SH-SY5Y (cell line): ENCODE data around the gene DNAAF5.

Source experiments
- GATA2 ChIP-seq: IDR thresholded peaks from 2 replicates; pipeline ENCODE4 v1.6.1; 2011; ENCODE audit warnings: mild to moderate bottlenecking, low read depth, low read length
- GATA3 ChIP-seq: IDR thresholded peaks from 2 replicates; pipeline ENCODE4 v1.6.1; 2011; ENCODE audit warnings: low read depth, mild to moderate bottlenecking, low read length, moderate library complexity

Gene DNAAF5

DNA sequence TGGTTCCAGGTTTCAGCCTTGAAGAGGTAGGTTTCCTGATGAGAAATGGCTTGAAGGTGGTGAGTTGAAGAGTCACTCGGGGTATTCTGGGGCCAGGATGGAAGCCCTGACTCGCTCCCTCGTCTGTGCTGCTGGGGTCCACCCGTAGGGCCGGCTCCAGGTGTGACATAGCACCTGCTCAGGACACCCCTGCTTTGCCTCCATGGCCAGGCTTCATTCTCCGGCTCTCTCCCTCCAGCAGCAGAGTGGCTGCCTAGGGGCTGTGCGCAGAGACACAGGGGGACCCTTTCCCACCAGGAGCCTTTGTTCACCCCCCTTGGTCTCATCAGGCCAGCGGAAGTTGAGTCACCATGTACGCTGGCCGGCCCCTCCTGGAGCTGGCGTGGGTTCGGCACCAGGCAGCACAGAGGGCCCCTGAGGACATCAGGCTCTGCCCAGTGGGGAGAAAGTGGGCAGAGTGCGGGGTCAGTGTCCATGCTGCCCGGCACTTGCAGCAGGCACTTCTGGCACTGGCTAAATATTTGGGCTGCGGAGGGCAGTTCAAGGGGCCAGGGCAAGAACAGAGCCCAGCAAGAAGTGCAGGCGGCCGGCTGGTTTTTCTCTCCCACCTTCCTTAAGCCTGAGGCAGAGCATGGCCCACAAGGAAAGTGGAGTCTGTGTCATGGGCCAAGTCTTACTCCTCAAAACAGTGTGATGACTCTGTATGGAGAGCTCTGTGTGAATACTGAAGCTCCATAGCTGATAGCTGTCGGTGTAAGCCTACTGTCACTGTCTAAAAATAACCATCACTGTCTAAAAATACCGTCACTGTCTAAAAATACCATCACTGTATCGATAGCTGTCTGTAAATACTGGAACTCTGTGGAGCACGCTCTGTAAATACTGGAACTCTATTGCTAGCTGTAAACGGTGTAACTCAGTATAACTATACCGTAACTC, 4.3 kb downstream of the DNAAF5 start:
- no peak for TF ChIP-seq GATA3

DNA sequence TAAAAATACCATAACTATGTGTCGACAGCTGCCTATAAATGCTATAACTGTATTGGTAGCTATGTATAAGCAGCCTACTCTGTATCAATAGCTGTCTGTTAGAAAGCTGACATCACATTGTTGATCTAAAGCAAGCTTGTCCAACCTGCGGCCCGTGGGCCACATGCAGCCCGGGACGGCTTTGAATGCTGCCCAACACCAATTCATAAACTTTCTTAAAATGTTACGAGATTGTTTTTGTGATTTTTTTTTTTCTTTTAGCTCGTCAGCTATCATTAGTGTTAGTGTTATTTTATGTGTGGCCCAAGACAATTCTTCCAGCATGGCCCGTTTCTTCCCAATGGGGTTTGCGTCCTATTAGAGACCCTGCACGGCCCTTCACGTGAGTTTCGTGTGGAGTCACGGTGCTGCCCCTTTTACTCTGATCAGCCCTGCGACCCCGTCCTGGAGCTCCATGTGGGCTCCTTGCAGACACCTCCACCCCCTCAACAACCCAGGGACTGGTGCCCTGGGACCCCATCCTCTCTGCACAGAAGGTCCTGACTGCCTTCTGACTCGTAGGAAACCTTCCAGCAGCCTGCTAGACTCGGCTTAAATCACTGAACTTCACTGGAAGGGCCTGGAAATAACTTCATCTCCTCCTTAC, 5.1 kb downstream of the DNAAF5 start:
- TF ChIP-seq GATA3 (no peak), GATA2 (no peak)

- TF ChIP-seq GATA2 (no peak), GATA3 (no peak)
These were observed 5.6 kb downstream of the DNAAF5 start for GRCh38 chr7:732094-732541.

DNA sequence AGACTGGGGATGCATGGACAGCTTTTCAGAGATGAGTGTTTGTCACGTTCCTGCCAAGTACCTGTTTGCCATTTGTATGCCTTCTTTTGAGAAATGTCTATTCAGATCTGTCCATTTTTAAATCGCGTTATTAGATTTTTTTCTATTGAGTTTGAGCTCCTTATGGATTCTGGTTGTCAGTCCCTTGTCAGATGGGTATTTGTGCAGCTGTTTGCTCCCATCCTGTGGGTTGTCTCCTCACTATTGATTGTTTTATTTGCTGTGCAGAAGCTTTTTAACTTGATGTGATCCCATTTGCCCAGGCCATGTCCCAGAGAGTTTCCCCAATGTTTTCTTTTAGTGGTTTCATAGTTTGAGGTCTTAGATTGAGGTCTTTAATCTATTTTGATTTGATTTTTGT, 6.1 kb downstream of the DNAAF5 start:
- TF ChIP-seq GATA3 = no peak

DNA sequence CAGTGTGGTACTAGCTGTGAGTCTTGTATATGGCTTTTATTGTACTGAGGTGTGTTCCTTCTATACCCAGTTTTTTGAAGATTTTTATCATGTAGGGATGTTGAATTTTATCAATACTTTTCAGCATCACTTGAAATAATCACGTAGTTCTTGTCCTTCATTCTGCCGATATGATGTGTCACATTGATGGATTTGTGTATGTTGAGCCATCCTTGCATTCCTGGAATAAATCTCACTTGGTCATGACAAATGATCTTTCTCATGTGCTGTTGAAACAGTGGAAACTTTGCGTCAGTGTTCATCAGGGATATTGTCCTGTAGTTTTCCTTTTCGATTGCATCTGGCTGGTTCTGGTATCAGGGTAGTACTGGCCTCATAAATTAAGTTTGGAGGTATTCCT, 7.7 kb downstream of the DNAAF5 start:
- no peak for TF ChIP-seq GATA2
- TF ChIP-seq GATA3 = no peak

GRCh38 chr7:734808-735207, 8.3 kb downstream of the DNAAF5 start:
- no peak for TF ChIP-seq GATA2
- TF ChIP-seq GATA3 = no peak

DNA sequence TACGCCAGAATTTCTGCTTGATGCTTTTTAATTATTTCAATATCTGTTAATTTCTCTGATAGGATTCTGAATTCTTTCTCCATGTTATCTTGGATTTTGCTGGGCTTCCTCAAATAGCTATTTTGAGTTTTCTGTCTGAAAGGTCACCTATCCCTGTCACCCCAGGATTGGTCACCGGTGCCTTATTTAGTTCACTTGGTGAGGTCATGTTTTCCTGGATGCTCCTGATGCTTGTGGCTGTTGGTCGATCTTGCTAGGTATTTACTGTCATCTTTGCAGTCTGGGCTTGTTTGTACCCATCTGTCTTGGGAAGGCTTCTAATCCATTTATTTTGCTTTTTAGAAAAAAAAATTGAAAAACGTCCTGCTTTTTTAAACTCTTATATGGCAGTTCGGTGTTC, 11.7 kb downstream of the DNAAF5 start:
- TF ChIP-seq GATA2 (no peak), GATA3 (no peak)

DNA sequence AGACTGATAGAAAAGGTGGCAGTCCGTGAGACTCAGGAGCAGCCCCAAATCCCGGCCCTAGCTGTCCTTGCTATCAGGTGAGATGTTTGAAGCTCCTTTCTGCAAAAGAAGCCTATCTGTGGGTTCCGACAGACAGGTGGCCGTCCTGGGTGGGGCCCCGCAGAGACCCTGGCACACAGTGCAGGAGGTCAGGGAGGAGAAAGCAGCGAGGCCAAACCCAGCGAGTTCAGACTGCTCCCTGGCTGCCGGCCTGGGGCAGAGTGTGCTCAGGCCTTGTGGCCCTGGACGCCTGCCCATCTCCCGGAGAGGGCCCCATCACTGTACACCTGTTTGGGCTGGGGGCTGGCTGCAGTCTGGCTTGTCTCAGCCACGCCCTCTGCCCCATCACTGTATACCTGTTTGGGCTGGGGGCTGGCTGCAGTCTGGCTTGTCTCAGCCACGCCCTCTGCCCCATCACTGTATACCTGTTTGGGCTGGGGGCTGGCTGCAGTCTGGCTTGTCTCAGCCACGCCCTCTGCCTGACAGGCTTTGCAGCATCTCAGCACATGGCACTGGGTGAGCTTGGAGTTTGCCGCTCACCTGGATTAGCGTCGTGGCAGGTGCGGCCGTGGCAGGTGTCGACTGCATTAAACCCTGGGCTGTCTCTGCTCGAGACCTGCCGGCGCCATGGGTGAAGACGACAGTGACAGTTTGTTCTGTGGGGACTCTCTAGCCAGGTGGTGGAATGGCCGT, 12.4 kb downstream of the DNAAF5 start:
- TF ChIP-seq GATA3 (no peak), GATA2 (no peak)

- TF ChIP-seq GATA2 (no peak), GATA3 (no peak)
These were observed 13.0 kb downstream of the DNAAF5 start for GRCh38 chr7:739455-739982.

- TF ChIP-seq GATA2 (no peak), GATA3 (no peak)
These were observed 13.8 kb downstream of the DNAAF5 start for GRCh38 chr7:739983-740942.

GRCh38 chr7:741191-741671, 14.7 kb downstream of the DNAAF5 start:
- TF ChIP-seq GATA2 (no peak), GATA3 (no peak)

DNA sequence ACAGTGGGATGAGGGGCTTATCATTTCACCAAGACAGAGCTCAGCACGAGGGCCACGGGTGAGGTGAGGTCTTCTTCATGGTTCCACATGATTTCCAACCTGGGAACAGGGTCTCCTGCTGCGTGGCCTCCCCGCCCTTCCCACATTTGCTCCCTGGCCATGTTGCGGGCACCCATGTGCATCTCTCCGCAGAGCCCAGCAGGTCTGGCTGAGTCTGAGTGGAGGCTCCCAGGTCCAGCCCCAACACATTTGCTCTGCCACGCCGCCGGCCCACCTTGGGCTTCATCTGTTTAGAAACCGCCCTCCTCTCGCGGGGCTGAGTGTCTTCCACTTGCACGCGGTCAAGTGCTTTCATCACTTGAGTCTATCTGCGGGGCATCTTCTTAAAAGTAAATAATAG, 15.4 kb downstream of the DNAAF5 start:
- no peak for TF ChIP-seq GATA2
- no peak for TF ChIP-seq GATA3

DNA sequence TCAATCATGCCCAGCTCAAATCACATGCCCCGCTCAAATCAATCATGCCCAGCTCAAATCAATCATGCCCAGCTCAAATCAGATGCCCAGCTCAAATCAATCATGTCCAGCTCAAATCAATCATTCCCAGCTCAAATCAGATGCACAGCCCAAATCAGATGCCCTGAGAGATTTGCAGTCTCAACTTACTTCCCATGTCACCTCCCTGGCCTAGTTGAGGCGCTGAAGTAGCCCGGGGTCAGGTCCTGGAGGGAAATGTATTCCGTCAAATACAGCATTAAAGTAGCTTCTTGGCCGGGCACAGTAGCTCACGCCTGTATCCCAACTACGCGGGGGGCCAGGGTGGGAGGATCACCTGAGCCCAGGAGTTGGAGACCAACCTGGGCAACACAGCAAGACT, 16.3 kb downstream of the DNAAF5 start:
- TF ChIP-seq GATA3 (no peak), GATA2 (no peak)
